Right atrium auricular region (tissue), 2 donors: Measurements from ENCODE around the gene MAP2K7. TPM values are rescaled to one million over a fixed set of nuclear protein-coding genes. Genes with fewer than 3 reads are reported as not detected.

Source experiments
- DNase-seq: peaks from one replicate; pipeline ENCODE4 v3.0.0-alpha.2; 2019; ENCODE audit warnings: low spot score
- H3K27ac ChIP-seq, 2 donors: fragments of 200-600 bp; sonication (generic); 1 replicate in 1 of 2; 2 replicates in 1 of 2; pipeline ENCODE4 v1.5.1; 2016 to 2019
- H3K27me3 ChIP-seq, 2 donors: fragments of 200-600 bp; sonication (generic); one replicate each; pipeline versions ENCODE4 v1.5.1 to v1.6.0; 2017 to 2019
- H3K36me3 ChIP-seq: fragments of 200-600 bp; sonication (generic); one replicate; pipeline ENCODE4 v1.5.1; 2016
- H3K4me1 ChIP-seq, 2 donors: fragments of 200-600 bp; sonication (generic); one replicate each; pipeline versions ENCODE4 v1.5.1 to v1.6.0; 2017 to 2019
- H3K4me3 ChIP-seq, 2 donors: fragments of 200-600 bp; sonication (generic); 1 replicate in 1 of 2; 2 replicates in 1 of 2; pipeline ENCODE4 v1.5.1; 2017 to 2019; ENCODE audit warnings: mild to moderate bottlenecking in 1 of 2, moderate library complexity in 1 of 2
- H3K9me3 ChIP-seq, 2 donors: fragments of 200-600 bp; sonication (generic); one replicate each; pipeline ENCODE4 v1.5.1; 2019
- CTCF ChIP-seq, 2 donors: fragments of 200-600 bp; sonication (generic); IDR thresholded peaks; one replicate each; pipeline ENCODE4 v1.5.1; 2019; ENCODE audit warnings: antibody characterized with exemption in 2 of 2
- total RNA-seq, 2 donors: library from RNA; depleted of rRNA; stranded (reverse); fragments of >200 nt; gene quantifications; one replicate each; pipeline ENCODE4 v1.1.0, GENCODE V29; 2016

MAP2K7 gene
- total RNA-seq, 2 donors from 2014 or later, result 12.0 to 14.4 TPM

- H3K9me3 ChIP-seq, result no peaks in the 10 kb centered on the region
- no peak for DNase-seq
- no peaks in the 10 kb centered on the region for H3K27me3 ChIP-seq
- H3K4me3 ChIP-seq, result no peak overlapping the region
- TF ChIP-seq CTCF (IDR thresholded peaks at IDR 0.05), result no peak
- peaks cover 0 to 44% of the 10 kb centered on the region in 2 donors for H3K4me1 ChIP-seq
- no peak overlapping the region for H3K27ac ChIP-seq
- peaks cover 53% of the 10 kb centered on the region for H3K36me3 ChIP-seq
Measured at GRCh38 chr19:7908742-7909461, 5.2 kb downstream of the MAP2K7 start.

- no peak for DNase-seq
Measured at GRCh38 chr19:7909471-7910067, 5.9 kb downstream of the MAP2K7 start.

GRCh38 chr19:7910321-7911161, 6.9 kb downstream of the MAP2K7 start:
- H3K4me1 ChIP-seq, result peaks cover 0 to 31% of the 10 kb centered on the region in 2 donors
- no peak overlapping the region for H3K4me3 ChIP-seq
- no peaks in the 10 kb centered on the region for H3K9me3 ChIP-seq
- no peak overlapping the region for H3K27ac ChIP-seq
- H3K36me3 ChIP-seq, result peaks cover 50% of the 10 kb centered on the region
- H3K27me3 ChIP-seq, result no peaks in the 10 kb centered on the region
- no peak for DNase-seq
- no peak for TF ChIP-seq CTCF (IDR thresholded peaks at IDR 0.05)

More at GRCh38 chr19:7909471-7910067, 5.9 kb downstream of the MAP2K7 start:
- Histone ChIP-seq H3K36me3 (peaks cover 53% of the 10 kb centered on the region), H3K27me3 (no peaks in the 10 kb centered on the region), H3K4me1 (peaks cover 0 to 40% of the 10 kb centered on the region in 2 donors), H3K9me3 (no peaks in the 10 kb centered on the region), H3K4me3 (no peak overlapping the region), H3K27ac (no peak overlapping the region)
- no peak for TF ChIP-seq CTCF (IDR thresholded peaks at IDR 0.05)

- TF ChIP-seq CTCF (IDR thresholded peaks at IDR 0.05), result no peak
- H3K4me3 ChIP-seq, result no peak overlapping the region
- H3K9me3 ChIP-seq, result no peaks in the 10 kb centered on the region
- H3K27ac ChIP-seq, result no peak overlapping the region
- no peak for DNase-seq
- H3K4me1 ChIP-seq, result peaks cover 0 to 31% of the 10 kb centered on the region in 2 donors
- H3K36me3 ChIP-seq, result peaks cover 39% of the 10 kb centered on the region
- H3K27me3 ChIP-seq, result peaks cover 0 to 6% of the 10 kb centered on the region in 2 donors
Measured at GRCh38 chr19:7911508-7912143, 7.9 kb downstream of the MAP2K7 start.

- Histone ChIP-seq H3K27ac (no peak overlapping the region), H3K4me3 (no peak overlapping the region), H3K36me3 (peaks cover 36% of the 10 kb centered on the region), H3K4me1 (peaks cover 0 to 32% of the 10 kb centered on the region in 2 donors), H3K27me3 (peaks cover 0 to 6% of the 10 kb centered on the region in 2 donors), H3K9me3 (no peaks in the 10 kb centered on the region)
- no peak for TF ChIP-seq CTCF (IDR thresholded peaks at IDR 0.05)
- no peak for DNase-seq
Measured at GRCh38 chr19:7912144-7912696, 8.5 kb downstream of the MAP2K7 start.
